H1 (cell line): ENCODE measurements around the gene GADD45B. TPM values are rescaled to one million over a fixed set of nuclear protein-coding genes. Genes with fewer than 3 reads are reported as not detected.

Experiments
- CTCF ChIA-PET: fragments of 300-600 bp; sonication (Branson Sonifier 250); formaldehyde crosslinking; loops from one replicate; lab custom pipeline; 2021; ENCODE audit not compliant: partially characterized antibody; lab: Charles Lee
- POLR2A ChIA-PET: fragments of 300-600 bp; sonication (Branson Sonifier 250); formaldehyde crosslinking; loops from one replicate; lab custom pipeline; 2021; ENCODE audit warnings: inconsistent platforms; ENCODE audit not compliant: partially characterized antibody; lab: Charles Lee
- DNase-seq, 2 experiments: peaks; one replicate each; pipeline versions ENCODE4 v3.0.0 to v3.0.0-alpha.2; 2010 to 2022; ENCODE audit warnings: low spot score in 2 of 2, low read depth in 1 of 2, mixed read lengths in 1 of 2
- FAIRE-seq: peaks from 2 replicates; lab custom pipeline; 2011; peaks lifted over from hg19 to GRCh38; lab: Jason Lieb, UNC
- H2AFZ ChIP-seq: 2 replicates; pipeline ENCODE4 v1.8.1; 2012; ENCODE audit warnings: low read length, inconsistent platforms
- H2AK5ac ChIP-seq: 2 replicates; pipeline ENCODE4 v1.6.1; 2013; ENCODE audit warnings: low read depth, low read length
- H2BK120ac ChIP-seq: replicated peaks from 2 replicates; pipeline ENCODE3; 2013; ENCODE audit warnings: low read depth, low read length, inconsistent platforms
- H2BK12ac ChIP-seq: 2 replicates; pipeline ENCODE4 v1.6.1; 2013; ENCODE audit warnings: low read depth, low read length
- H2BK15ac ChIP-seq: 2 replicates; pipeline ENCODE4 v1.6.1; 2013; ENCODE audit warnings: low read length
- H2BK20ac ChIP-seq: 2 replicates; pipeline ENCODE4 v1.6.1; 2013; ENCODE audit warnings: low read length
- H2BK5ac ChIP-seq: 2 replicates; pipeline ENCODE4 v1.6.1; 2013; ENCODE audit warnings: low read depth, low read length
- H3K14ac ChIP-seq: 2 replicates; pipeline ENCODE4 v1.6.1; 2013; ENCODE audit warnings: inconsistent platforms; ENCODE audit not compliant: insufficient read length
- H3K18ac ChIP-seq: 2 replicates; pipeline ENCODE4 v1.6.1; 2013; ENCODE audit warnings: low read length; ENCODE audit errors: extremely low read depth
- H3K23ac ChIP-seq: 2 replicates; pipeline ENCODE4 v1.6.1; 2013; ENCODE audit warnings: inconsistent platforms; ENCODE audit not compliant: insufficient read length
- H3K23me2 ChIP-seq: 2 replicates; pipeline ENCODE4 v1.6.1; 2013; ENCODE audit warnings: low read depth, low read length
- H3K27ac ChIP-seq: 2 replicates; pipeline ENCODE4 v1.6.1; 2011; ENCODE audit warnings: low read depth, low read length, inconsistent platforms
- H3K27me3 ChIP-seq, 4 experiments: replicated peaks in 1 of 4; 1 replicate in 1 of 4; 2 replicates in 3 of 4; pipeline versions ENCODE4 v1.6.1 to v1.8.1; 2011 to 2013; ENCODE audit warnings: low read length in 3 of 4, mild to moderate bottlenecking in 3 of 4, inconsistent platforms in 2 of 4, mixed read lengths in 2 of 4, moderate library complexity in 1 of 4; ENCODE audit not compliant: control insufficient read depth in 3 of 4, insufficient read depth in 3 of 4; ENCODE audit errors: extremely low read depth in 1 of 4
- H3K36me3 ChIP-seq, 4 experiments: 2 replicates each; pipeline versions ENCODE4 v1.6.1 to v1.8.1; 2011 to 2013; ENCODE audit warnings: mild to moderate bottlenecking in 4 of 4, low read length in 3 of 4, moderate library complexity in 2 of 4, control low read depth in 1 of 4, inconsistent platforms in 1 of 4; ENCODE audit not compliant: insufficient read depth in 4 of 4, control insufficient read depth in 2 of 4
- H3K4ac ChIP-seq: replicated peaks from 2 replicates; pipeline ENCODE3; 2013; ENCODE audit warnings: low read length, low read depth, mixed read lengths, inconsistent platforms; ENCODE audit not compliant: insufficient read length
- H3K4me1 ChIP-seq, 4 experiments: replicated peaks in 1 of 4; 1 replicate in 1 of 4; 2 replicates in 3 of 4; pipeline versions ENCODE4 v1.6.1 to v1.8.1; 2011 to 2013; ENCODE audit warnings: low read length in 3 of 4, inconsistent platforms in 2 of 4, mixed read lengths in 1 of 4; ENCODE audit not compliant: insufficient read depth in 4 of 4, control insufficient read depth in 3 of 4
- H3K4me2 ChIP-seq, 2 experiments: 2 replicates each; pipeline versions ENCODE4 v1.6.1 to v1.8.1; 2011 to 2013; ENCODE audit warnings: low read depth in 2 of 2, low read length in 2 of 2, control low read depth in 1 of 2, inconsistent platforms in 1 of 2, mild to moderate bottlenecking in 1 of 2; ENCODE audit not compliant: insufficient read depth in 1 of 2
- H3K4me3 ChIP-seq, 4 experiments: fragments of 200-600, 300-600 bp in 1 of 4; sonication (generic), shearing (Covaris generic), sonication (Bioruptor Twin) in 1 of 4; 2 replicates each; pipeline versions ENCODE4 v1.5.1 to v1.8.1; 2011 to 2016; ENCODE audit warnings: low read length in 4 of 4, low read depth in 3 of 4, control low read depth in 2 of 4, inconsistent platforms in 2 of 4, mild to moderate bottlenecking in 2 of 4, mixed read lengths in 1 of 4, moderate library complexity in 1 of 4; ENCODE audit not compliant: insufficient read depth in 2 of 4; ENCODE audit errors: extremely low read depth in 1 of 4
- H3K56ac ChIP-seq: replicated peaks from 2 replicates; pipeline ENCODE3; 2013; ENCODE audit warnings: low read depth, mild to moderate bottlenecking, mixed read lengths, low read length, inconsistent platforms; ENCODE audit not compliant: insufficient read length
- H3K79me1 ChIP-seq: 2 replicates; pipeline ENCODE4 v1.6.1; 2013; ENCODE audit warnings: low read depth, low read length, control low read depth
- H3K79me2 ChIP-seq, 2 experiments: 2 replicates each; pipeline versions ENCODE4 v1.6.1 to v1.8.1; 2012 to 2013; ENCODE audit warnings: low read length in 2 of 2, mild to moderate bottlenecking in 2 of 2, inconsistent platforms in 1 of 2; ENCODE audit not compliant: insufficient read depth in 2 of 2, control insufficient read depth in 1 of 2
- H3K9ac ChIP-seq, 4 experiments: replicated peaks in 1 of 4; 1 replicate in 1 of 4; 2 replicates in 3 of 4; pipeline versions ENCODE4 v1.6.1 to v1.8.1; 2011 to 2013; ENCODE audit warnings: low read depth in 3 of 4, low read length in 3 of 4, control low read depth in 2 of 4, mild to moderate bottlenecking in 2 of 4, moderate library complexity in 2 of 4, inconsistent platforms in 1 of 4; ENCODE audit errors: extremely low read depth in 1 of 4
- H3K9me3 ChIP-seq, 2 experiments: 2 replicates each; pipeline versions ENCODE4 v1.6.1 to v1.8.1; 2012 to 2013; ENCODE audit warnings: mild to moderate bottlenecking in 2 of 2, moderate library complexity in 2 of 2, control low read depth in 1 of 2, inconsistent platforms in 1 of 2, low read depth in 1 of 2, low read length in 1 of 2, mixed read lengths in 1 of 2; ENCODE audit not compliant: insufficient read depth in 2 of 2
- H4K20me1 ChIP-seq, 2 experiments: replicated peaks in 1 of 2; 2 replicates each; pipeline versions ENCODE3 to v1.8.1; 2011 to 2013; ENCODE audit warnings: inconsistent platforms in 2 of 2, low read length in 2 of 2, mild to moderate bottlenecking in 1 of 2; ENCODE audit not compliant: insufficient read depth in 2 of 2, control insufficient read depth in 1 of 2
- H4K5ac ChIP-seq: 2 replicates; pipeline ENCODE4 v1.6.1; 2013; ENCODE audit warnings: low read length, low read depth, mixed read lengths, inconsistent platforms; ENCODE audit not compliant: insufficient read length
- H4K8ac ChIP-seq: 2 replicates; pipeline ENCODE4 v1.8.0; 2013; ENCODE audit warnings: mild to moderate bottlenecking, moderate library complexity, low read length, inconsistent platforms; ENCODE audit not compliant: insufficient read depth; ENCODE audit errors: extremely low read depth
- H4K91ac ChIP-seq: replicated peaks from 2 replicates; pipeline ENCODE3; 2013; ENCODE audit warnings: low read length, mixed read lengths, inconsistent platforms; ENCODE audit not compliant: insufficient read length
- ASH2L ChIP-seq: fragments of 200-600, 300-600 bp; sonication (generic); IDR thresholded peaks from one replicate; pipeline ENCODE4 v1.7.1; 2017; ENCODE audit warnings: low read length
- EZH2 ChIP-seq: fragments of 200-600 bp; sonication (generic); IDR thresholded peaks from 2 replicates; pipeline ENCODE4 v1.7.1; 2012; ENCODE audit warnings: low read depth, mild to moderate bottlenecking, moderate library complexity, low read length, inconsistent platforms; ENCODE audit not compliant: severe bottlenecking
- FOSL1 ChIP-seq: IDR thresholded peaks from 2 replicates; pipeline ENCODE4 v1.6.1; 2011; ENCODE audit warnings: mild to moderate bottlenecking, low read depth, low read length, moderate library complexity; ENCODE audit not compliant: insufficient read depth
- HDAC2 ChIP-seq, 2 experiments: fragments of 300-600 bp in 1 of 2; sonication (generic) in 1 of 2; IDR thresholded peaks; 2 replicates each; pipeline ENCODE4 v1.6.1; 2011 to 2012; ENCODE audit warnings: low read depth in 2 of 2, low read length in 2 of 2, mild to moderate bottlenecking in 2 of 2, moderate library complexity in 2 of 2, borderline replicate concordance in 1 of 2, inconsistent platforms in 1 of 2
- KDM5A ChIP-seq: fragments of 200-600 bp; IDR thresholded peaks from 2 replicates; pipeline ENCODE4 v1.7.1; 2012; ENCODE audit warnings: mild to moderate bottlenecking, low read length, inconsistent platforms, mixed read lengths
- RBBP5 ChIP-seq: IDR thresholded peaks from 2 replicates; pipeline ENCODE4 v1.7.1; 2012; ENCODE audit warnings: low read depth, mild to moderate bottlenecking, inconsistent platforms, low read length, moderate library complexity, borderline replicate concordance
- TAF7 ChIP-seq: optimal IDR thresholded peaks from 2 replicates; pipeline ENCODE3; 2011; ENCODE audit warnings: low read depth, mild to moderate bottlenecking, inconsistent platforms, low read length, moderate library complexity, borderline replicate concordance
- WGBS, 2 experiments: shearing (Covaris generic) in 1 of 2; methylation state at CpG; one replicate each; pipeline versions ENCODE4 v1.1.6 to v1.1.7; 2013 to 2015; ENCODE audit warnings: low lambda C conversion rate in 2 of 2, mixed read lengths in 2 of 2, inconsistent platforms in 1 of 2, low coverage in 1 of 2, missing lambda C conversion rate in 1 of 2; ENCODE audit not compliant: insufficient replicate concordance in 2 of 2, insufficient coverage in 1 of 2, insufficient read length in 1 of 2; ENCODE audit errors: extremely low coverage in 1 of 2, missing lambda C conversion rate in 1 of 2; 5-methylcytosine and 5-hydroxymethylcytosine counted together
- polyA plus RNA-seq, 7 experiments: library from polyadenylated mRNA; depleted of rRNA in 3 of 7; stranded (reverse) in 5 of 7; unstranded in 2 of 7; fragments of >200 nt in 5 of 7; fragments of 200-250 nt in 2 of 7; gene quantifications; 1 replicate in 5 of 7; 2 replicates in 1 of 7; 4 replicates in 1 of 7; pipeline versions ENCODE4 v1.2.1 to v1.2.3, GENCODE V29; 2011 to 2013; ENCODE audit warnings: missing spikeins in 2 of 7, mixed read lengths in 2 of 7
- total RNA-seq: library from RNA; stranded (reverse); fragmentation: NEBNext Ultra II Directional; extraction: Animal tissue kit (Norgen Biotek cat#: 25700); gene quantifications from 2 replicates; pipeline ENCODE4 v1.2.1, GENCODE V29; 2021
- TF ChIP-seq, protein P1 (sequence below): IDR thresholded peaks from 2 replicates; pipeline ENCODE4 v1.6.1; 2012; ENCODE audit warnings: inconsistent platforms

Gene GADD45B
- total and polyA plus RNA-seq, 2 of the 8 experiments (the other 6 are each of a cell fraction or from before 2014, with no cell fraction given) = 7.4 to 11.4 TPM

DNA sequence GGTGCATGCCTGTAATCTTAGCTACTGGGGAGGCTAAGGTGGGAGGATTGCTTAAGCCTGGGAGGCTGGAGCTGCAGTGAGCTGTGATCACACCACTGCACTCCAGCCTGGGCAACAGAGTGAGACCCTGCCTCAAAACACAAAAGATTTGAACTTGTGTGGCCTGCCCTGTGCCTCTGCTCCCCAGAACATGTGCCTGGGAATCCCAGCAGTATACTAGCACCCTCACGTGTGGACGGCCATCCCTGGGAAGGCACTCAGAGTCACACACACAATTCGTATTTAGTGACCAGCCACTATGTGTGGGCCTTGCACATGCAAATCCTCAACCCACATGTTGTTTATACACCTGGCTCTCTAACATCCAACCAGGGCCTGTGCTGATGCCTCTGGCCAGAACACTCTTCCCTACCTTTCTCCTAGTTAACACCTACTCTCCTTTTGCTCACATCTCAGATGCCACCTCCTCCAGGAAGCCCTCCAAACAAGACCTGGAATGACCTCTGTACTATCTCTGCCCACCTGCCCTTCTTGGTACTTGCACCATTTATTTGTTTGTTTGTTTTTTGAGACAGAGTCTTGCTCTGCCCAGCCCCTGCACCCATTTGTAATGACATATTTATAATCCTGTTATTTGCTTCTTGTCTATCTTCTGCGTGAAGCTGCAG, 7.7 kb downstream of the GADD45B start:
- Histone ChIP-seq H3K4me2 (no peak overlapping the region), H2BK20ac (no peak overlapping the region), H4K8ac (no peak overlapping the region), H2BK12ac (no peak overlapping the region), H3K79me1 (no peaks in the 10 kb centered on the region), H3K27me3 (peaks cover 3 to 29% (median 23%) of the 10 kb centered on the region in 4 experiments), H2AFZ (no peak overlapping the region), H3K14ac (no peak overlapping the region), H2BK5ac (no peak overlapping the region), H2BK120ac (no peak overlapping the region), H3K56ac (no peak overlapping the region), H3K9ac (no peak overlapping the region), H3K4ac (no peak overlapping the region), H3K23ac (no peak overlapping the region), H3K36me3 (no peaks in the 10 kb centered on the region), H3K4me3 (no peak overlapping the region), H3K4me1 (peaks cover 0 to 4% (median 3%) of the 10 kb centered on the region in 4 experiments; a peak in 4 of 7 replicates), H3K9me3 (peaks cover 0 to 8% of the 10 kb centered on the region in 2 experiments; a peak in 2 of 4 replicates), H4K5ac (no peak overlapping the region), H3K18ac (no peak overlapping the region), H4K20me1 (peaks cover 0 to 1% of the 10 kb centered on the region in 2 experiments), H2BK15ac (no peak overlapping the region), H3K23me2 (peaks cover 11% of the 10 kb centered on the region; the same call in 1 of the 2 replicates), H4K91ac (no peak overlapping the region), H2AK5ac (no peak overlapping the region), H3K27ac (no peak overlapping the region), H3K79me2 (no peaks in the 10 kb centered on the region)
- DNase-seq (no peak), FAIRE-seq (no peak)
- ChIA-PET CTCF (interaction anchor here (1.0 kb wide), 2 partner anchors 95 to 131 kb away, joined by 3 to 4 read pairs; no protein-coding TSS in a partner anchor), POLR2A (interaction anchor here (16.3 kb wide), 1 partner anchor 7 kb away, joined by 216 read pairs; the partner anchor contains the start of gene GADD45B)
- 92% methylated on average over 4 of the region's 4 CpGs; no CpG with 5 or more reads in 1 of the 2 experiments for WGBS, 2 experiments
- TF ChIP-seq FOSL1 = no peak
- no peak for TF ChIP-seq TAF7
- no peak for TF ChIP-seq EZH2
- TF ChIP-seq HDAC2 (IDR thresholded peaks at IDR 0.05; ENCODE audit: borderline replicate concordance in 1 of 2, low read depth in 2 of 2, low read length in 2 of 2) = no peak
- TF ChIP-seq ASH2L = no peak
- TF ChIP-seq RBBP5 = no peak
- TF ChIP-seq KDM5A = no peak
- TF ChIP-seq, protein P1, sequence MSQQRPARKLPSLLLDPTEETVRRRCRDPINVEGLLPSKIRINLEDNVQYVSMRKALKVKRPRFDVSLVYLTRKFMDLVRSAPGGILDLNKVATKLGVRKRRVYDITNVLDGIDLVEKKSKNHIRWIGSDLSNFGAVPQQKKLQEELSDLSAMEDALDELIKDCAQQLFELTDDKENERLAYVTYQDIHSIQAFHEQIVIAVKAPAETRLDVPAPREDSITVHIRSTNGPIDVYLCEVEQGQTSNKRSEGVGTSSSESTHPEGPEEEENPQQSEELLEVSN = no peak
